Brain microvascular endothelial cell (primary cell): ENCODE data around the gene AGBL4.
"Not testable (repeated sequence)": the region's sequence is repeated elsewhere in the genome, so short reads cannot be mapped to it uniquely, and the experiment has no call there.

Experiments used
- DNase-seq: peaks from one replicate; pipeline ENCODE4 v3.0.0-alpha.2; 2020
- H3K27ac ChIP-seq: fragments of 250-450 bp; sonication (Bioruptor Pico); 2 replicates; pipeline ENCODE4 v1.5.1; 2020; ENCODE audit warnings: mild to moderate bottlenecking, moderate library complexity
- H3K27me3 ChIP-seq: fragments of 250-450 bp; sonication (Bioruptor Pico); replicated peaks from 2 replicates; pipeline ENCODE4 v1.5.1; 2020; ENCODE audit warnings: mild to moderate bottlenecking
- H3K36me3 ChIP-seq: fragments of 250-450 bp; sonication (Bioruptor Pico); replicated peaks from 2 replicates; pipeline ENCODE4 v1.5.1; 2020; ENCODE audit warnings: mild to moderate bottlenecking
- H3K4me3 ChIP-seq: 2 replicates; pipeline ENCODE4 v1.5.1; 2011; ENCODE audit warnings: low read depth, mild to moderate bottlenecking, control low read depth, low read length, moderate library complexity
- in situ Hi-C: cut with HindIII; loops from 2 replicates; pipeline ENCODE4 v1.10.0; 2017; ENCODE audit warnings: low sequenced_read_pairs, low pct_ligation_motif_present
- TF ChIP-seq, protein P1 (sequence below): IDR thresholded peaks from 2 replicates; pipeline ENCODE4 v1.5.1; 2011; ENCODE audit warnings: low read depth, mild to moderate bottlenecking, moderate library complexity, low read length, control low read depth, inconsistent platforms; ENCODE audit errors: missing control alignments

Gene AGBL4

DNA sequence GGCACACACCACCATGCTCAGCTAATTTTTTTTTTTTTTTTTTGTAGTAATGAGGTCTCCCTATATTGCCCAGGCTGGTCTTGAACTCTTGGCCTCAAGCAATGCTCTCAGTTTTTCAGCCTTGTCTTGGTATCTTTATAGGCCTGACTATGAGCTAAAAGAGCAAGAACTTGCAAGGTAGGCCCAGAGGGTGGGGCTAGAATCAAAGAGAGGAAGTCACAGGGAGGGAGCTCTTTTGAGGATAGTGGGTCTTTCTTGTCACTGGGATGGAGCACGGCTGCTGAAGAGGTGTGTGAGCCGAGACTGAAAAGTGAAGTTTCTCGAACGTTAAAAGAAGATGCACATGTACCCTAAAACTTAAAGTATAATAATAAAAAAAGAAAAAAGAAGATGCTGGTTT lies 987.1 kb downstream of the AGBL4 start:
- no peak for DNase-seq
- in situ Hi-C loops: no loop called here
- no peaks in the 10 kb centered on the region for H3K27me3 ChIP-seq

DNA sequence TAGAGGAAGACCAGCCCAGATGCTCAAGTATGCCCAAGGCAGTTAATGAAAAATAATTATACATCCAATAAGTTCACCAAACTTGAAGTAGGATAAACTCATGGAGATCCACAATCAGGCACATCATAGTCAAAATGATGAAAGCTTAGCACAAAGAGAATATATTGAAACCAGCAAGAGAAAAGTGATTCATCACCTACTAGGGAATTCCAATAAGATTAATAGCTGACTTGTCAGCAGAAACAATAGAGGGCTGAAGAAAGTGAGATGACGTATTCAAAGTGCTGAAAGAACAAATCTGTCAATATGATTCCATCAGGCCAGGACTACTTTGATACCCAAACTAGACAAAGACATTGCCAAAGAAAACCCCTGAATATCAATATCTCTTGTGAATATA lies 995.4 kb downstream of the AGBL4 start:
- Histone ChIP-seq H3K4me3 (no peak overlapping the region), H3K27ac (no peak overlapping the region), H3K27me3 (no peaks in the 10 kb centered on the region), H3K36me3 (no peaks in the 10 kb centered on the region)
- in situ Hi-C loops: no loop called here
- TF ChIP-seq, protein P1, sequence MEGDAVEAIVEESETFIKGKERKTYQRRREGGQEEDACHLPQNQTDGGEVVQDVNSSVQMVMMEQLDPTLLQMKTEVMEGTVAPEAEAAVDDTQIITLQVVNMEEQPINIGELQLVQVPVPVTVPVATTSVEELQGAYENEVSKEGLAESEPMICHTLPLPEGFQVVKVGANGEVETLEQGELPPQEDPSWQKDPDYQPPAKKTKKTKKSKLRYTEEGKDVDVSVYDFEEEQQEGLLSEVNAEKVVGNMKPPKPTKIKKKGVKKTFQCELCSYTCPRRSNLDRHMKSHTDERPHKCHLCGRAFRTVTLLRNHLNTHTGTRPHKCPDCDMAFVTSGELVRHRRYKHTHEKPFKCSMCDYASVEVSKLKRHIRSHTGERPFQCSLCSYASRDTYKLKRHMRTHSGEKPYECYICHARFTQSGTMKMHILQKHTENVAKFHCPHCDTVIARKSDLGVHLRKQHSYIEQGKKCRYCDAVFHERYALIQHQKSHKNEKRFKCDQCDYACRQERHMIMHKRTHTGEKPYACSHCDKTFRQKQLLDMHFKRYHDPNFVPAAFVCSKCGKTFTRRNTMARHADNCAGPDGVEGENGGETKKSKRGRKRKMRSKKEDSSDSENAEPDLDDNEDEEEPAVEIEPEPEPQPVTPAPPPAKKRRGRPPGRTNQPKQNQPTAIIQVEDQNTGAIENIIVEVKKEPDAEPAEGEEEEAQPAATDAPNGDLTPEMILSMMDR: no peak
- no peak for DNase-seq

More for the DNA sequence above, 987.1 kb downstream of the AGBL4 start:
- Histone ChIP-seq H3K36me3 (no peaks in the 10 kb centered on the region), H3K4me3 (no peak overlapping the region), H3K27ac (no peak overlapping the region)
- TF ChIP-seq, protein P1: peak; percentile 17

DNA sequence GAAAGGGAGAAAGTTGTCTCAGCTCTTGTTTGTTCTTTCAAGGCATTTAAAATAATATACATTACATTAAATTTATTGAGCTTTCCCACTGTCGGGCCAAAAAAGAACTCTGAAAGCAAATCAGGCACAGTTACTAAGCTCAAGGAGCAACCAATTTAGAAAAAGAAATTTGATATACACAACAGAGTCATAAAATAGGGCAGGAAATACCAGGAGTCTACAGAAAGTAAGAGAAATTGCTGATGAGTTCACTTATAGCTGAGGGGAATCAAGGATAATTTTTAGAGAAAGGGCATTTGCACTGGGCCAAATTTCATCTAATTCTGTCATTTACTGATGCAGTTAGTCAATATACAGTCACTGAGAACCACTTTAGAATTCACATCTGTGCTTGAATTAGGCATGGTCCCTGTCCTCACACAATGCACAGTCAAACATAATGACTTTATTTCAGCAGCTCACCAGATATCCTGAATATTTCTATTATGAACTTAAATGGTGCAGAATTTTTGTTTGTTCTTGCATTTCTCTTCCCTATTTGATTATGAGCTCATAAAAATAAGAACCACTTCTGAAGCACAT lies 997.4 kb downstream of the AGBL4 start:
- no peaks in the 10 kb centered on the region for H3K36me3 ChIP-seq
- H3K27ac ChIP-seq: no peak overlapping the region
- no peaks in the 10 kb centered on the region for H3K27me3 ChIP-seq
- no peak for DNase-seq
- in situ Hi-C loops: no loop called here
- TF ChIP-seq, protein P1: no peak
- H3K4me3 ChIP-seq: no peak overlapping the region

DNA sequence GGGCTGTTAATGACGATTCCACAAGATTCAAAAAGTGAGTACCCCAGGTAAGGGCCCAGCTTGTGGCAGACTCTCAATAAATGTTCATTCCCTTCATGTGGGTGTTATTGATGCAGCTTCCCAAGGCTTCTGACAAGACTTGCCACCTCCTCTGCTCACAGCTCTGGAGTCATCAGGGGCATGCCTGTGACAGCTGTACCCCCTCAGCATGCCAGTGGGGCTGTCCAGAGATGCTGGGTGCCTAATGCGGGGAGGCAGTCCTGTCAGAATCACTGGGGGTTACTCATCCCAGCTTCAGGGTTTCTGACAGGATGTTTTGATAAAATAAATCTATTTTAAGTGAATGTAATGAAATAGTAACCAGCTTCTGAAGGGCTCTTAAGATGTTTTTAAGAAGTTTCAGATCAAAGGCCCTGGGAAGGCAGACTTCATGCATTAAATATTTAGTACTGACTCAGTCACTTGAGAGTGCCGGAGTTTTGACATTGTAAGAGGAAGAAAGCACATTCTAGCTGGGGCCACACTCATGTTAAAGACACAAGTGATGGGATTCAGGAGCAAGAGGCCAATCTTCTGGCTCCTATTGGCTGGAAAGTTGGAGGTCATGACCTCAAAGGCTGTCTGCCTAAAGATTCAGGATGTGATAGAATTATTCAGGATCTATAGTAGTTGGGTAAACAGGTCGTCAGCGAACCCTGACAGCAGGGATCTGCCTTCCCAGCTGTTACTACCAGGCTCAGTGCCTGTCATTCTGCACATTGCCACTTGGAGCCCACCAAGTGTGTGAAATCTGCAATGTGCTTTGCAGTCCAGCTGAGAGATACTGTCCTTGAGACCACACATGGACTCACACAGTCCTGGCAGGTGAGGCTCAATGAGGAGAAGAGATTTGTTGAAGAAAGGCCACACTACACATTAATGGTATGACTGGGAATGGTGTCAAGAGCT lies 1007.5 kb downstream of the AGBL4 start:
- in situ Hi-C loops: no loop called here
- no peak for DNase-seq
- Histone ChIP-seq H3K27ac (no peak overlapping the region), H3K27me3 (no peaks in the 10 kb centered on the region), H3K4me3 (no peak overlapping the region), H3K36me3 (no peaks in the 10 kb centered on the region)
- TF ChIP-seq, protein P1: peak; percentile 4

DNA sequence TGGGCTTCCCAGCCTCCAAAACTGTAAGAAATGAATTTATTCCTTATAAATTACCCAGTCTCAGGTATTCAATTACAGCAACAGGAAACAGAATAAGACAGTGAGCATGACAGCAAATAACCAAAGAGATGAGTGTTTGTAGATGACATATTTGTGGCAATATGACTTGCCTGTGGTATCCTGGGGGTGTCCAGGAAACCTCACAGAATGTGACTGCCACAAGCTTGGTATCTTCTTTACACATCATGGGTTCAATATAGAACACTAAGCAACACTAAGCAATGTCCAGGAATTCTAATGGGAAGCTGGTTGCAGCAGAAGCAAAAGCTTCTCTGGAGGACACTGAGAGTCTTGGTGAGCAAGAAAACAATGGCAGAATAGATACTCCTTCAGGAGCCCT lies 1010.7 kb downstream of the AGBL4 start:
- Histone ChIP-seq H3K4me3 (no peak overlapping the region), H3K27me3 (no peaks in the 10 kb centered on the region), H3K36me3 (no peaks in the 10 kb centered on the region), H3K27ac (no peak overlapping the region)
- TF ChIP-seq, protein P1: no peak
- in situ Hi-C loops: no loop called here
- DNase-seq: no peak

DNA sequence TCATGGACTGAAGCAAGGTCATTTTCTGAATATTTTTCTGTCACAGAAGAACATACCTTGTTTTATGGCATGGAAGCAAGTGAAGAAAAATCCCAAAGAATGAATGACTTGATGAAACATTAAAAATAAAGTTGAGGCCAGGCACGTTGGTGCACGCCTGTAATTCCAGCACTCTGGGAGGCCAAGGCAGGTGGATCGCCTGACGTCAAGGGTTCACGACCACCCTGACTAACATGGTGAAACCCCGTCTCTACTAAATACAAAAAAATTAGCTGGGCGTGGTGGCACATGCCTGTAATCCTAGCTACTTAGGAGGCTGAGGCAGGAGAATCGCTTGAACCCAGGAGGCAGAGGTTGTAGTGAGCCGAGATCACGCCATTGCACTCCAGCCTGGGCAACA lies 1020.8 kb downstream of the AGBL4 start:
- in situ Hi-C loops, H3K36me3 ChIP-seq: not testable (repeated sequence)

More for the DNA sequence above, 1020.8 kb downstream of the AGBL4 start:
- H3K4me3 ChIP-seq, H3K27me3 ChIP-seq, H3K27ac ChIP-seq, DNase-seq: not testable (repeated sequence)
